Measurements from ENCODE around the gene ADGRG1.

DNA sequence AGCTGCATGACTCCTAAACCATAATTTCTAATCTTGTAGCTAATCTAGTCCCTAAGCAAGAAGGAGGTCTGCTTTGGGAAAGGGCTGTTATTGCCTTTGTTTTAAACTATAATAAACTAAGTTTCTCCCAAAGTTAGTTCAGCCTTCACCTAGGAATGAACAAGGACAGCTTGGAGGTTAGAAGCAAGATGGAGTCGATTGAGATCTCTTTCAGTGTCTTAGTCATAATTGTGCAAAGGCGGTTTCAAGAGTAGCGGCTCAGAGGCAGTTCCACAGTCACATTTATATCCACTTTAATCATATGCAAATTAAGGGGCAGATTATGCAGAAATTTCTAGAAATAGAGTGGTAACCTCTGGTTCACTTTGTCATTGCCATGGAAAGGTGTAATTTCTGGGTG, 83.6 kb downstream of the ADGRG1 start:
- TF ChIP-seq POLR2A (IDR thresholded peaks at IDR 0.05; ENCODE audit: low read depth, low read length) (no peak), POLR2AphosphoS5 (IDR thresholded peaks at IDR 0.05; ENCODE audit: low read depth, low read length) (no peak)

Data from GM12892 (cell line).